ENCODE measurements around the gene RDH11.

RDH11 gene

GRCh38 chr14:67665868-67666267, 29.7 kb downstream of the RDH11 start:
- ChIA-PET CTCF (interaction anchor here (0.8 to 4.1 kb wide), 12 partner anchors 10 to 1307 kb away, joined by 3 to 33 read pairs (median 5); partner anchors contain the start of gene ARG2), POLR2A (interaction anchor here (1.0 kb wide), 1 partner anchor 30 kb away, joined by 4 read pairs; the partner anchor contains the start of gene RDH11)
- Histone ChIP-seq H3K27ac (ENCODE audit: extremely low read depth, low read depth, low read length) (no peak overlapping the region), H3K4me1 (ENCODE audit: control insufficient read depth, insufficient read depth, low read length) (peaks cover 5% of the 10 kb centered on the region; the same call in 1 of the 2 replicates), H3K4me3 (ENCODE audit: low read depth, low read length) (no peak overlapping the region), H3K36me3 (ENCODE audit: control insufficient read depth in 2 of 2, insufficient read depth in 1 of 2, low read length in 2 of 2) (peaks cover 3 to 10% of the 10 kb centered on the region in 2 experiments; a peak in 2 of 3 replicates), H3K9me3 (ENCODE audit: control insufficient read depth, insufficient read depth, low read depth, low read length) (no peaks in the 10 kb centered on the region)
- no peak for TF ChIP-seq GLI4 (tag by site-specific recombination; IDR thresholded peaks at IDR 0.05)
- no peak for TF ChIP-seq HOXA7 (CRISPR knock-in tag; IDR thresholded peaks at IDR 0.05; ENCODE audit: borderline replicate concordance)
- TF ChIP-seq ZSCAN4 (tag by site-specific recombination; IDR thresholded peaks at IDR 0.05), result no peak
- TF ChIP-seq YY2 (tag by site-specific recombination; IDR thresholded peaks at IDR 0.05), result no peak
- TF ChIP-seq ZBTB8A (tag by site-specific recombination; IDR thresholded peaks at IDR 0.05), result no peak
- no peak for TF ChIP-seq GLI2 (tag by site-specific recombination; IDR thresholded peaks at IDR 0.05; ENCODE audit: borderline replicate concordance, low read depth)
- no peak for TF ChIP-seq ZNF121 (tag by site-specific recombination; IDR thresholded peaks at IDR 0.05)
- no peak for TF ChIP-seq ZNF549 (tag by site-specific recombination; IDR thresholded peaks at IDR 0.05)
- no peak for TF ChIP-seq ZNF561 (tag by site-specific recombination; IDR thresholded peaks at IDR 0.05; ENCODE audit: borderline replicate concordance)
- TF ChIP-seq ZNF837 (tag by site-specific recombination; IDR thresholded peaks at IDR 0.05), result no peak
- TF ChIP-seq ZFP41 (tag by site-specific recombination; IDR thresholded peaks at IDR 0.05; ENCODE audit: borderline replicate concordance), result no peak
- no peak for TF ChIP-seq ZNF596 (tag by site-specific recombination; IDR thresholded peaks at IDR 0.05)
- no peak for TF ChIP-seq ZNF174 (tag by site-specific recombination; IDR thresholded peaks at IDR 0.05)
- no peak for TF ChIP-seq ZNF544 (tag by site-specific recombination; IDR thresholded peaks at IDR 0.05)
- TF ChIP-seq ZNF302 (tag by site-specific recombination; IDR thresholded peaks at IDR 0.05; ENCODE audit: low read depth), result no peak
- no peak for TF ChIP-seq ZNF366 (tag by site-specific recombination; conservative IDR thresholded peaks at IDR 0.05)
- TF ChIP-seq ZNF169 (tag by site-specific recombination; IDR thresholded peaks at IDR 0.05), result no peak
- TF ChIP-seq ZBTB1 (tag by site-specific recombination; IDR thresholded peaks at IDR 0.05), result no peak
- TF ChIP-seq ZNF280D (tag by site-specific recombination; IDR thresholded peaks at IDR 0.05), result no peak

- POLR2A ChIA-PET, result no interaction called here
- no peak overlapping the region for H3K27ac ChIP-seq (ENCODE audit: extremely low read depth, low read depth, low read length)
- H3K36me3 ChIP-seq (ENCODE audit: control insufficient read depth in 2 of 2, insufficient read depth in 1 of 2, low read length in 2 of 2), result peaks cover 10 to 26% of the 10 kb centered on the region in 2 experiments
- H3K4me1 ChIP-seq (ENCODE audit: control insufficient read depth, insufficient read depth, low read length), result peaks cover 1% of the 10 kb centered on the region; the same call in 1 of the 2 replicates
- no peaks in the 10 kb centered on the region for H3K9me3 ChIP-seq (ENCODE audit: control insufficient read depth, insufficient read depth, low read depth, low read length)
- CTCF ChIA-PET, result interaction anchor here (0.7 to 2.5 kb wide), 8 partner anchors 9 to 236 kb away, joined by 3 to 11 read pairs (median 4); partner anchors contain the start of gene ARG2
- H3K4me3 ChIP-seq (ENCODE audit: low read depth, low read length), result no peak overlapping the region
- TF ChIP-seq ZNF280D (tag by site-specific recombination; IDR thresholded peaks at IDR 0.05) (no peak), ZNF704 (tag by site-specific recombination; IDR thresholded peaks at IDR 0.05) (no peak), ZNF157 (tag by site-specific recombination; IDR thresholded peaks at IDR 0.05) (no peak), ZNF561 (tag by site-specific recombination; IDR thresholded peaks at IDR 0.05; ENCODE audit: borderline replicate concordance) (no peak), ZBTB44 (tag by site-specific recombination; IDR thresholded peaks at IDR 0.05) (no peak), ZNF571 (tag by site-specific recombination; IDR thresholded peaks at IDR 0.05) (no peak), ZEB2 (tag by site-specific recombination; IDR thresholded peaks at IDR 0.05) (no peak), YY2 (tag by site-specific recombination; IDR thresholded peaks at IDR 0.05) (no peak), SCRT2 (tag by site-specific recombination; IDR thresholded peaks at IDR 0.05) (no peak), TCF7L2 (IDR thresholded peaks at IDR 0.05; ENCODE audit: borderline replicate concordance, low read depth, low read length) (no peak)
Measured at GRCh38 chr14:67663633-67664032, 31.9 kb downstream of the RDH11 start.

All from HEK293 (cell line).